ENCODE measurements around the gene ZSWIM5. TPM values are rescaled to one million over a fixed set of nuclear protein-coding genes. Genes with fewer than 3 reads are reported as not detected.

ZSWIM5 gene
- total RNA-seq, 1 donor from 2014 or later = 0.79 TPM

DNA sequence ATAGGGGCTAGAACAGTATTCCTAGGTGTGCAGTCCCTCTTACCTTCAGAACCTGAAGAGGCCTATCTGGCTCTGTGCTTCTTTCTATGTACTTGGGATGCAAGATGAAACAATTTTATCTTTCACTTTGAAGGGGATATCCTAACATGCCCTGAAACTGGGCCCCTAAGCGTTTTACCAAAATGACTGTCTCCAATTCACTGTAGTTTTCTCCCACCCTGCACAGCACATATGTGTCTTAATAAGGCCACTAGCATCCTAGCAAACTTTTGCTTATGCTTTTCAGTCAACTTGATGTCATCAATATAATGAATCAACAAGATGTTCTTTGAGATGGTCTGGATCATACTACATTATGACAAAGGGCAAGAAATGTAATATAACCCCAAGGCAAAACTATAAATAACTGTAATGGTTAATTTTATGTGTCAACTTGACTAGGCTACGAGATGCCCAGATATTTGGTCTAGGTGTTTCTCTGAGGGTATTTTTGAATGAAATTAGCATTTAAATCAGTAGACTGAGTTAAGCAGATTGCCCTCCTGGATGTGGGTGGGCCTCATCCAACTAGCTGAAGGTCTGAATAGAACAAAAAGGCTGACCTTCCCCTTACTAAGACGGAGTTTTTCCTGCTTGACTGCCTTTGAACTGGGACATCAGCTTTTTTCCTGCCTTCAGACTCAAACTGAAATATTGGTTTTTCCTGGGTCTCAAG, 9.2 kb upstream of the ZSWIM5 start:
- Mint-ChIP-seq H3K27me3 (ENCODE audit: low read depth, unreplicated experiment) (peaks cover 26% of the 10 kb centered on the region), H3K27ac (ENCODE audit: unreplicated experiment) (no peak overlapping the region), H3K4me3 (ENCODE audit: unreplicated experiment) (no peak overlapping the region), H3K4me1 (ENCODE audit: low read depth, unreplicated experiment) (no peaks in the 10 kb centered on the region), H3K9me3 (ENCODE audit: unreplicated experiment) (no peaks in the 10 kb centered on the region), H3K36me3 (ENCODE audit: low read depth, unreplicated experiment) (no peaks in the 10 kb centered on the region)
- Histone ChIP-seq H3K27ac (ENCODE audit: low read depth, low read length) (no peak overlapping the region), H3K27me3 (ENCODE audit: insufficient read depth, low read length) (no peaks in the 10 kb centered on the region), H3K36me3 (ENCODE audit: insufficient read depth, low read length) (no peaks in the 10 kb centered on the region), H3K9me3 (ENCODE audit: insufficient read depth, low read depth, low read length) (no peaks in the 10 kb centered on the region), H3K9ac (ENCODE audit: low read length) (no peak overlapping the region), H4K20me1 (ENCODE audit: insufficient read depth, low read length) (no peaks in the 10 kb centered on the region), H3K79me2 (ENCODE audit: insufficient read depth, low read length) (no peaks in the 10 kb centered on the region), H3K4me1 (ENCODE audit: insufficient read depth, low read length) (no peaks in the 10 kb centered on the region), H2AFZ (ENCODE audit: low read depth, low read length) (no peak overlapping the region), H3K4me3 (ENCODE audit: insufficient read depth, low read depth, low read length) (no peak overlapping the region), H3K4me2 (ENCODE audit: low read length) (no peak overlapping the region)
- FAIRE-seq = no peak
- DNase-seq (ENCODE audit: low read depth) = no peak
- TF ChIP-seq, protein P1, sequence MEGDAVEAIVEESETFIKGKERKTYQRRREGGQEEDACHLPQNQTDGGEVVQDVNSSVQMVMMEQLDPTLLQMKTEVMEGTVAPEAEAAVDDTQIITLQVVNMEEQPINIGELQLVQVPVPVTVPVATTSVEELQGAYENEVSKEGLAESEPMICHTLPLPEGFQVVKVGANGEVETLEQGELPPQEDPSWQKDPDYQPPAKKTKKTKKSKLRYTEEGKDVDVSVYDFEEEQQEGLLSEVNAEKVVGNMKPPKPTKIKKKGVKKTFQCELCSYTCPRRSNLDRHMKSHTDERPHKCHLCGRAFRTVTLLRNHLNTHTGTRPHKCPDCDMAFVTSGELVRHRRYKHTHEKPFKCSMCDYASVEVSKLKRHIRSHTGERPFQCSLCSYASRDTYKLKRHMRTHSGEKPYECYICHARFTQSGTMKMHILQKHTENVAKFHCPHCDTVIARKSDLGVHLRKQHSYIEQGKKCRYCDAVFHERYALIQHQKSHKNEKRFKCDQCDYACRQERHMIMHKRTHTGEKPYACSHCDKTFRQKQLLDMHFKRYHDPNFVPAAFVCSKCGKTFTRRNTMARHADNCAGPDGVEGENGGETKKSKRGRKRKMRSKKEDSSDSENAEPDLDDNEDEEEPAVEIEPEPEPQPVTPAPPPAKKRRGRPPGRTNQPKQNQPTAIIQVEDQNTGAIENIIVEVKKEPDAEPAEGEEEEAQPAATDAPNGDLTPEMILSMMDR (IDR thresholded peaks at IDR 0.05; ENCODE audit: insufficient read depth, low read depth, low read length) = no peak
- TF ChIP-seq EZH2 (IDR thresholded peaks at IDR 0.05; ENCODE audit: insufficient read depth, low read length) = no peak

DNA sequence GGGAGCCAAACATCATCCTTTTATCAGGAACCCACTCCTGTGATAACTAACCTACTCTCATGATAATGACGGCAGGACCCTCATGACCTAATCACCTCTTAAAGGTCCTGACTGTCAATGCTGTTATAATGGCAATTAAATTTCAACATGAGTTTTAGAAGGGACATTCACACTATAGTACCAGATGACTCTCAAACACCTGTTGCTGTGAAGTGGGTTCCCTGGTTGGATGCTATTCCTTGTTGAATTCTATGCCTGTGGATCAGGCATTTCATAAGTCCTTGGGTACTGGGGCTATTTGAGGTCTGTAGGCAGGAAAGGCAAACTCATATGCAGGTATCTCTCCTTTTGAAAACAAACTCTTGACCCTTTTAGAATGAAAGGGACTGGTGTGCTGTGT, 7.5 kb upstream of the ZSWIM5 start:
- no peak for FAIRE-seq

More for the DNA sequence above, 7.5 kb upstream of the ZSWIM5 start:
- no peak overlapping the region for H3K4me3 Mint-ChIP-seq (ENCODE audit: unreplicated experiment)
- no peak overlapping the region for H3K27ac ChIP-seq (ENCODE audit: low read depth, low read length)
- no peak for DNase-seq (ENCODE audit: low read depth)
- no peaks in the 10 kb centered on the region for H3K4me1 Mint-ChIP-seq (ENCODE audit: low read depth, unreplicated experiment)
- TF ChIP-seq, protein P1 (IDR thresholded peaks at IDR 0.05; ENCODE audit: insufficient read depth, low read depth, low read length) = no peak
- TF ChIP-seq EZH2 (IDR thresholded peaks at IDR 0.05; ENCODE audit: insufficient read depth, low read length) = no peak
- no peaks in the 10 kb centered on the region for H3K9me3 Mint-ChIP-seq (ENCODE audit: unreplicated experiment)
- no peak overlapping the region for H3K4me3 ChIP-seq (ENCODE audit: insufficient read depth, low read depth, low read length)
- no peaks in the 10 kb centered on the region for H3K79me2 ChIP-seq (ENCODE audit: insufficient read depth, low read length)
- H3K27me3 ChIP-seq (ENCODE audit: insufficient read depth, low read length) = peaks cover 6% of the 10 kb centered on the region
- H3K36me3 ChIP-seq (ENCODE audit: insufficient read depth, low read length) = no peaks in the 10 kb centered on the region
- no peaks in the 10 kb centered on the region for H3K9me3 ChIP-seq (ENCODE audit: insufficient read depth, low read depth, low read length)
- no peaks in the 10 kb centered on the region for H4K20me1 ChIP-seq (ENCODE audit: insufficient read depth, low read length)
- H3K4me2 ChIP-seq (ENCODE audit: low read length) = no peak overlapping the region
- H2AFZ ChIP-seq (ENCODE audit: low read depth, low read length) = no peak overlapping the region
- H3K4me1 ChIP-seq (ENCODE audit: insufficient read depth, low read length) = no peaks in the 10 kb centered on the region
- H3K27me3 Mint-ChIP-seq (ENCODE audit: low read depth, unreplicated experiment) = peaks cover 30% of the 10 kb centered on the region
- H3K27ac Mint-ChIP-seq (ENCODE audit: unreplicated experiment) = no peak overlapping the region
- H3K36me3 Mint-ChIP-seq (ENCODE audit: low read depth, unreplicated experiment) = no peaks in the 10 kb centered on the region
- no peak overlapping the region for H3K9ac ChIP-seq (ENCODE audit: low read length)

Measured in astrocyte (in vitro differentiated cells and primary cell).